ENCODE results near the gene NTRK2. TPM values are rescaled to one million over a fixed set of nuclear protein-coding genes. Genes with fewer than 3 reads are reported as not detected.

The NTRK2 gene
- total RNA-seq, 1 donor from 2014 or later = 23.8 TPM

GRCh38 chr9:84705128-84705527, 35.6 kb downstream of the NTRK2 start:
- no peaks in the 10 kb centered on the region for H3K36me3 ChIP-seq
- intact Hi-C loops (cut with DNase I) = no loop called here
- no peaks in the 10 kb centered on the region for H3K27me3 ChIP-seq
- H3K9me3 ChIP-seq = no peaks in the 10 kb centered on the region
- no peak overlapping the region for H3K27ac ChIP-seq
- no peak overlapping the region for H3K4me3 ChIP-seq
- TF ChIP-seq, protein P1, sequence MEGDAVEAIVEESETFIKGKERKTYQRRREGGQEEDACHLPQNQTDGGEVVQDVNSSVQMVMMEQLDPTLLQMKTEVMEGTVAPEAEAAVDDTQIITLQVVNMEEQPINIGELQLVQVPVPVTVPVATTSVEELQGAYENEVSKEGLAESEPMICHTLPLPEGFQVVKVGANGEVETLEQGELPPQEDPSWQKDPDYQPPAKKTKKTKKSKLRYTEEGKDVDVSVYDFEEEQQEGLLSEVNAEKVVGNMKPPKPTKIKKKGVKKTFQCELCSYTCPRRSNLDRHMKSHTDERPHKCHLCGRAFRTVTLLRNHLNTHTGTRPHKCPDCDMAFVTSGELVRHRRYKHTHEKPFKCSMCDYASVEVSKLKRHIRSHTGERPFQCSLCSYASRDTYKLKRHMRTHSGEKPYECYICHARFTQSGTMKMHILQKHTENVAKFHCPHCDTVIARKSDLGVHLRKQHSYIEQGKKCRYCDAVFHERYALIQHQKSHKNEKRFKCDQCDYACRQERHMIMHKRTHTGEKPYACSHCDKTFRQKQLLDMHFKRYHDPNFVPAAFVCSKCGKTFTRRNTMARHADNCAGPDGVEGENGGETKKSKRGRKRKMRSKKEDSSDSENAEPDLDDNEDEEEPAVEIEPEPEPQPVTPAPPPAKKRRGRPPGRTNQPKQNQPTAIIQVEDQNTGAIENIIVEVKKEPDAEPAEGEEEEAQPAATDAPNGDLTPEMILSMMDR (IDR thresholded peaks at IDR 0.05) = no peak
- H3K4me1 ChIP-seq = no peaks in the 10 kb centered on the region
- DNase-seq (ENCODE audit: low spot score in 2 of 2) = no peak

GRCh38 chr9:84708400-84708799, 38.9 kb downstream of the NTRK2 start:
- Histone ChIP-seq H3K4me3 (no peak overlapping the region), H3K4me1 (no peaks in the 10 kb centered on the region), H3K27ac (no peak overlapping the region), H3K36me3 (no peaks in the 10 kb centered on the region), H3K27me3 (no peaks in the 10 kb centered on the region), H3K9me3 (no peaks in the 10 kb centered on the region)
- no peak for DNase-seq (ENCODE audit: low spot score in 2 of 2)
- intact Hi-C loops (cut with DNase I) = no loop called here
- TF ChIP-seq, protein P1 (IDR thresholded peaks at IDR 0.05) = no peak

DNA sequence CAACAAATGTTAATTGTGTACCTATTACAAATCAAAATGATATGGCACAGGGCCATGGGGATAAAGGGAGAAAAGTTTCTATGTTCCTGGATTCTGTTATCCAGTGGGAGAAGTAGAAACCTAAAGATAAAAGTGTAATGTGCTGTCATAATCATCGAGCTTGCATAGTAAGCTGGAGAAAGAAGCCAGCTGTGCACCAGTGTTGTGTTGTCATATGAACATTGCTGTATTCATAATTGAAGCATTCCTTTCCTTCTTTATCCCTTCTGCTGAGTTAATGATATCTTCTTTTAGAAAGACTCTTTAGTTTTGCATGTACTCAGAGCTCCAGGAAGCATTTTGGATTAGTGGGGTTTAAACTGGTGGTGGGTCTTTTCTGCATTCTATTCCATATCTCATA, 39.5 kb downstream of the NTRK2 start:
- Histone ChIP-seq H3K27me3 (no peaks in the 10 kb centered on the region), H3K9me3 (no peaks in the 10 kb centered on the region), H3K4me1 (no peaks in the 10 kb centered on the region), H3K4me3 (no peak overlapping the region), H3K36me3 (no peaks in the 10 kb centered on the region), H3K27ac (no peak overlapping the region)
- TF ChIP-seq, protein P1 (IDR thresholded peaks at IDR 0.05) = no peak
- intact Hi-C loops (cut with DNase I) = no loop called here
- DNase-seq (ENCODE audit: low spot score in 2 of 2) = no peak

GRCh38 chr9:84710701-84711397, 41.3 kb downstream of the NTRK2 start:
- Histone ChIP-seq H3K27me3 (no peaks in the 10 kb centered on the region), H3K9me3 (no peaks in the 10 kb centered on the region), H3K4me1 (no peaks in the 10 kb centered on the region), H3K36me3 (no peaks in the 10 kb centered on the region), H3K4me3 (no peak overlapping the region), H3K27ac (no peak overlapping the region)
- TF ChIP-seq, protein P1 (IDR thresholded peaks at IDR 0.05) = no peak
- DNase-seq (ENCODE audit: low spot score in 2 of 2) = no peak
- intact Hi-C loops (cut with DNase I) = no loop called here

GRCh38 chr9:84711398-84711777, 41.9 kb downstream of the NTRK2 start:
- no peak overlapping the region for H3K4me3 ChIP-seq
- H3K36me3 ChIP-seq = no peaks in the 10 kb centered on the region
- no peaks in the 10 kb centered on the region for H3K27me3 ChIP-seq
- no peaks in the 10 kb centered on the region for H3K4me1 ChIP-seq
- TF ChIP-seq, protein P1 (IDR thresholded peaks at IDR 0.05) = no peak
- intact Hi-C loops (cut with DNase I) = no loop called here
- no peaks in the 10 kb centered on the region for H3K9me3 ChIP-seq
- no peak for DNase-seq (ENCODE audit: low spot score in 2 of 2)
- no peak overlapping the region for H3K27ac ChIP-seq

DNA sequence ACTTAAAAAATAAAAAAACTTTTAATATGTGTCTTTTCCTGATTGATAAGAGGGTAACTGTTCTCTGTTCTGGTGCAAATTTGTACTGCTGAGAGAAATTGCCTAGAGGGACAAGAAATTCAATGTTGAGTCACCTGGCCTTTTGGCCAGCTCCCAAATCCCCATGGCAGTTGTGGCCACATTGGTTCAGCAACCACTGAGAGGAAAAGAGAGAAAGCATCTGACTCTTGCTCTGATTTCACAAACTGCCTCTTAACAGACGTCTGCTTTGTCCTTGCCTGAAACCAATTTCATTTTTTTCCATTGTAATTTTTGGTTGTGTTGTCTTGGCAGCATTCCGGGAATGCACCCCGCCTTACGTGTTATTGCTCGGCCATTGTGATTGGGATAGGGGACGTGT, 42.4 kb downstream of the NTRK2 start:
- Histone ChIP-seq H3K4me1 (no peaks in the 10 kb centered on the region), H3K9me3 (no peaks in the 10 kb centered on the region), H3K27ac (no peak overlapping the region), H3K36me3 (no peaks in the 10 kb centered on the region), H3K27me3 (no peaks in the 10 kb centered on the region), H3K4me3 (no peak overlapping the region)
- TF ChIP-seq, protein P1 (IDR thresholded peaks at IDR 0.05) = no peak
- no peak for DNase-seq (ENCODE audit: low spot score in 2 of 2)
- intact Hi-C loops (cut with DNase I) = no loop called here

All from ascending aorta (tissue), 2 donors.